A673 (cell line): ENCODE measurements around the gene LRRC4C. TPM values are rescaled to one million over a fixed set of nuclear protein-coding genes. Genes with fewer than 3 reads are reported as not detected.

Experiments
- BruUV-seq: library from RNA; stranded (reverse); fragments of 400-500 nt; replicated peaks from 2 replicates; lab custom pipeline; 2021; lab: Mats Ljungman, UMichigan
- CTCF ChIA-PET: fragments of 300-600 bp; sonication (Branson Sonifier 250); formaldehyde crosslinking; loops from one replicate; lab custom pipeline; 2022; ENCODE audit warnings: antibody characterized with exemption; lab: Charles Lee
- POLR2A ChIA-PET: fragments of 300-600 bp; sonication (Branson Sonifier 250); formaldehyde crosslinking; loops from one replicate; lab custom pipeline; 2022; ENCODE audit warnings: antibody characterized with exemption; ENCODE audit not compliant: low non-redundant PET; lab: Charles Lee
- DNase-seq: peaks from one replicate; pipeline ENCODE4 v3.0.0-alpha.2; 2015; ENCODE audit warnings: low spot score
- H3K27ac ChIP-seq: fragments of 200-600 bp; sonication (generic); 2 replicates; pipeline ENCODE4 v1.5.1; 2016; ENCODE audit warnings: mixed run types, low read depth, mild to moderate bottlenecking, mixed read lengths, antibody characterized with exemption, low read length; ENCODE audit not compliant: poor library complexity, severe bottlenecking
- H3K27me3 ChIP-seq: fragments of 200-600 bp; sonication (generic); replicated peaks from 2 replicates; pipeline ENCODE4 v1.6.1; 2017; ENCODE audit warnings: mixed run types, low read depth, mild to moderate bottlenecking, mixed read lengths, antibody characterized with exemption, low read length; ENCODE audit not compliant: insufficient read depth, poor library complexity
- H3K36me3 ChIP-seq: fragments of 200-600 bp; sonication (generic); 2 replicates; pipeline ENCODE4 v1.6.1; 2016; ENCODE audit warnings: mixed run types, mild to moderate bottlenecking, mixed read lengths, antibody characterized with exemption, low read length; ENCODE audit not compliant: insufficient read depth, poor library complexity, severe bottlenecking
- H3K4me1 ChIP-seq: fragments of 200-600 bp; sonication (generic); 2 replicates; pipeline ENCODE4 v1.6.1; 2017; ENCODE audit warnings: mixed run types, mild to moderate bottlenecking, mixed read lengths, antibody characterized with exemption, low read length; ENCODE audit not compliant: insufficient read depth, poor library complexity, severe bottlenecking
- H3K4me3 ChIP-seq: fragments of 200-600 bp; sonication (generic); 2 replicates; pipeline ENCODE4 v1.5.1; 2016; ENCODE audit warnings: low read depth, mixed run types, mild to moderate bottlenecking, mixed read lengths, low read length; ENCODE audit not compliant: poor library complexity, severe bottlenecking
- H3K9me3 ChIP-seq: fragments of 200-600 bp; sonication (generic); 2 replicates; pipeline ENCODE4 v1.6.1; 2016; ENCODE audit warnings: mixed run types, low read depth, mild to moderate bottlenecking, mixed read lengths, antibody characterized with exemption, low read length; ENCODE audit not compliant: poor library complexity, severe bottlenecking
- CTCF ChIP-seq: fragments of 300-800, 200-600 bp; sonication (generic); conservative IDR thresholded peaks from 2 replicates; pipeline ENCODE4 v1.5.1; 2017; ENCODE audit warnings: low read depth, mild to moderate bottlenecking, antibody characterized with exemption, low read length, moderate library complexity, mixed read lengths
- EZH2 ChIP-seq: fragments of 200-600 bp; sonication (generic); IDR thresholded peaks from 2 replicates; pipeline ENCODE4 v1.6.1; 2017; ENCODE audit warnings: borderline replicate concordance, low read depth, mild to moderate bottlenecking, mixed read lengths, antibody characterized with exemption, low read length; ENCODE audit not compliant: poor library complexity, severe bottlenecking
- intact Hi-C: fragments of 100-400 bp; cut with micrococcal nuclease; formaldehyde crosslinking; loops from one replicate; pipeline ENCODE4 v1.10.0; 2022; ENCODE audit not compliant: unreplicated experiment
- total RNA-seq: library from RNA; stranded (reverse); gene quantifications from 2 replicates; pipeline ENCODE4 v1.2.3, GENCODE V29; 2021

The LRRC4C gene
- total RNA-seq, 1 experiment from 2014 or later = 38.3 TPM

GRCh38 chr11:40787224-40787623 lies 672.2 kb downstream of the LRRC4C start:
- no TSS peak for BruUV-seq
- TF ChIP-seq CTCF (no peak), EZH2 (no peak)
- H3K4me1 ChIP-seq = no peaks in the 10 kb centered on the region
- H3K9me3 ChIP-seq = no peaks in the 10 kb centered on the region
- H3K36me3 ChIP-seq = no peaks in the 10 kb centered on the region
- no peak for DNase-seq
- intact Hi-C loops = no loop called here
- ChIA-PET POLR2A (no interaction called here), CTCF (no interaction called here)
- no peak overlapping the region for H3K4me3 ChIP-seq
- no peaks in the 10 kb centered on the region for H3K27me3 ChIP-seq
- H3K27ac ChIP-seq = no peak overlapping the region

GRCh38 chr11:40763046-40763445 lies 696.4 kb downstream of the LRRC4C start:
- intact Hi-C loops = no loop called here
- DNase-seq = no peak
- H3K27ac ChIP-seq = no peak overlapping the region
- no TSS peak for BruUV-seq
- no peak overlapping the region for H3K4me3 ChIP-seq
- no peaks in the 10 kb centered on the region for H3K36me3 ChIP-seq
- no peaks in the 10 kb centered on the region for H3K4me1 ChIP-seq
- ChIA-PET CTCF (no interaction called here), POLR2A (no interaction called here)
- peaks cover 5% of the 10 kb centered on the region for H3K9me3 ChIP-seq
- H3K27me3 ChIP-seq = no peaks in the 10 kb centered on the region
- TF ChIP-seq CTCF = no peak
- no peak for TF ChIP-seq EZH2

DNA sequence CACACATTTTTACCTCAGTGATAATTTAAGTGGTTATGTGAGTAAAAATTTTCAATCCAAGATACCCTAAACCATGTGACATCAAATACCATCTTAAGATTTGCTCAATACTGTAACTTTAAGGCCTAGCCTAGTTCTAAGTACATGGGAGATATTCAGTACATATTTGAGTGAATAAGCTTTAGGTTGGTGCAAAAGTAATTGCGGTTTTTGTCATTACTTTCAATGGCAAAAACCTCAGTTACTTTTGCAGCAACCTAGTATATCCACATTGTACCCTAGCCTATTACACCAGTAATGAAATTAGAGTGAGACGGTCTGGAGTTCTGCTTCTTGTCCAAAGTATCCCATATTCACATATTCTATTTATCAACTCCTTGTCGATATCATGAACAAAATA lies 700.1 kb downstream of the LRRC4C start:
- Histone ChIP-seq H3K27ac (no peak overlapping the region), H3K9me3 (no peaks in the 10 kb centered on the region), H3K36me3 (no peaks in the 10 kb centered on the region), H3K27me3 (no peaks in the 10 kb centered on the region), H3K4me3 (no peak overlapping the region), H3K4me1 (no peaks in the 10 kb centered on the region)
- no peak for DNase-seq
- intact Hi-C loops = no loop called here
- TF ChIP-seq EZH2 (no peak), CTCF (no peak)
- ChIA-PET CTCF (no interaction called here), POLR2A (no interaction called here)
- BruUV-seq = no TSS peak
